ENCODE measurements around the gene PLEKHA8.

DNA sequence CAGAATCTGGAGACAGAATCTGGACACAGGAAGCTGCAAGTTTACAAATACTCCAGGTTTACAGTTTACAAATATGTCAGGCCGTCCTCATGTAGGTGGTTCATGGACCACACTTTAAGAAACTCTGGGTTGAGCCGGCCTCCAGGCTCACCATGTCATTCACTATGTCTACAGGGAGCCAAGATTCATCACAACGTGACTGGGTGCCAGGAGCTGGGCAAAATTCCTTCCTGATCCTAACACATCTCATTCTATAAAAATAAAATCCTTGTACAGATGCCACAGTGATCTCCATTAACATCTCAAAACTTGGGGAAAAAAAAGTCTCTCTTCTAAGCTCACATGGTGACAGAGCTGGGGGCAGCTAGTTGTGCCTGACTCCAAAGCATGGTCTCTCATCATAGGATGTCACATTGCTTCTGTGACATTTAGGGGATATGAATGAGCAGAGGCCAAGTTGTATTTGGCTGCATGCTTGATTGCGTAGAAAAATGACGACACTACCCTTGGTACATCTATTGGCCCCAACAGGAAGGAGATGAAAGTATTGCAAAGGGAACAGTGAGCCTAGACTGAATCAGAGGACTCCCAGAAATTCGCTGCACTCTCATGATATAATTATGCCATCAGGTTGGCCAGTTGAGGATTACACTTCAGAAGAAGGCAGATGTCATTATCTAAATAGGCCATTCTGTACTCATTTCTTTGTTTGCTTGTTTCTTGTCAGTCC lies 142.4 kb downstream of the PLEKHA8 start:
- no peak for TF ChIP-seq CTCF (conservative IDR thresholded peaks at IDR 0.05)
- TF ChIP-seq EZH2 (IDR thresholded peaks at IDR 0.05; ENCODE audit: low read depth) = no peak

Data from PC-9 (cell line).